Prostate gland (tissue), 2 donors: ENCODE measurements around the gene NEMF.

Experiments
- POLR2A ChIP-seq: fragments of 450-650 bp; IDR thresholded peaks from one replicate; pipeline ENCODE4 v1.6.1; 2016; ENCODE audit warnings: antibody characterized with exemption, mild to moderate bottlenecking
- TF ChIP-seq, protein P1 (sequence below), 4 experiments: fragments of 200-600 bp in 2 of 4; fragments of 450-650 bp in 2 of 4; sonication (generic) in 2 of 4; IDR thresholded peaks; 1 replicate in 3 of 4; 2 replicates in 1 of 4; pipeline ENCODE4 v1.5.1; 2016 to 2019; ENCODE audit warnings: antibody characterized with exemption in 4 of 4, mild to moderate bottlenecking in 2 of 4, moderate library complexity in 2 of 4

DNA sequence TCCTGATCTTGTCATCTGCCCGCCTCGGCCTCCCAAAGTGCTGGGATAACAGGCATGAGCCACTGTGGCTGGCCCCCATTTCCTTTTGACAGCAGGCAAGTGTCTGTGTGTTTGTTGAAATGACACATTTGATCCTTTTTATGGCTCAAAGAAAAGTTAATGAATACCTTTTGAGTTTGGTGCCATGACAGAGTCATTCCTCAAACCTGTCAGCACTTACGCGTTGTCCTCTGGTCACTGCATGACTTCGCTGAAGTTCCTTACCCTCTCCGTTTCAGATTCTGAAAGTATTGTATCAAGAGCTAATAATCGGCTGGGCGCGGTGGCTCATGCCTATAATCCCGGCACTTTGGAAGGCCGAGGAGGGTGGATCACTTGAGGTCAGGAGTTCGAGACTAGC is 32.4 kb downstream of the NEMF start:
- TF ChIP-seq, protein P1, sequence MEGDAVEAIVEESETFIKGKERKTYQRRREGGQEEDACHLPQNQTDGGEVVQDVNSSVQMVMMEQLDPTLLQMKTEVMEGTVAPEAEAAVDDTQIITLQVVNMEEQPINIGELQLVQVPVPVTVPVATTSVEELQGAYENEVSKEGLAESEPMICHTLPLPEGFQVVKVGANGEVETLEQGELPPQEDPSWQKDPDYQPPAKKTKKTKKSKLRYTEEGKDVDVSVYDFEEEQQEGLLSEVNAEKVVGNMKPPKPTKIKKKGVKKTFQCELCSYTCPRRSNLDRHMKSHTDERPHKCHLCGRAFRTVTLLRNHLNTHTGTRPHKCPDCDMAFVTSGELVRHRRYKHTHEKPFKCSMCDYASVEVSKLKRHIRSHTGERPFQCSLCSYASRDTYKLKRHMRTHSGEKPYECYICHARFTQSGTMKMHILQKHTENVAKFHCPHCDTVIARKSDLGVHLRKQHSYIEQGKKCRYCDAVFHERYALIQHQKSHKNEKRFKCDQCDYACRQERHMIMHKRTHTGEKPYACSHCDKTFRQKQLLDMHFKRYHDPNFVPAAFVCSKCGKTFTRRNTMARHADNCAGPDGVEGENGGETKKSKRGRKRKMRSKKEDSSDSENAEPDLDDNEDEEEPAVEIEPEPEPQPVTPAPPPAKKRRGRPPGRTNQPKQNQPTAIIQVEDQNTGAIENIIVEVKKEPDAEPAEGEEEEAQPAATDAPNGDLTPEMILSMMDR (IDR thresholded peaks at IDR 0.05) = no peak
- no peak for TF ChIP-seq POLR2A
